ENCODE results near the gene REV1. TPM values are rescaled to one million over a fixed set of nuclear protein-coding genes. Genes with fewer than 3 reads are reported as not detected.

REV1 gene
- total and polyA plus RNA-seq, 2 of the 8 experiments (the other 6 are each of a cell fraction or from before 2014, with no cell fraction given), result 16.6 to 34.3 TPM

DNA sequence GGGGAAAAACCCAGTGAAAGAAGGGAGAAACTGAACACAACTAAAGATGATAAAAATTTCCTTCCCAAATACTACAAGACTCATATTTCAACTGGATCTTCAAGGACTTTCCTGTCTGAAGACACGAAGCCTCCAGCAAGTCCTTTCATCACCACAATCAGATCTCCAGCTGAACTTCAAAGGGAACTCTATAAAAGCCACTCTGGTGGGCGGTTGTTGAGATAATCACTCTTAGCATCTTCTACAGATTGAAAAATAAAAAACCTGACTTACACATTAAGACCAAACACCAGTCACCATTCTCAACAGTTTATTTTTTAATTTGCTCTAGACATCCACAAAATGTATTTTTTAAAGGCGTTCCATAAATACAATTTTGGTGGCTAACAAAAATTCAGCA is 4.4 kb downstream of the REV1 start:
- no peak overlapping the region for H2AK5ac ChIP-seq (ENCODE audit: low read depth, low read length)
- H3K4me3 ChIP-seq (ENCODE audit: extremely low read depth in 1 of 4, insufficient read depth in 2 of 4, low read depth in 3 of 4, low read length in 4 of 4), result no peak overlapping the region
- ChIA-PET POLR2A (ENCODE audit: partially characterized antibody) (interaction anchor here (1.1 kb wide), 1 partner anchor 13 kb away, joined by 3 read pairs; no protein-coding TSS in a partner anchor), CTCF (ENCODE audit: partially characterized antibody) (interaction anchor here (1.5 kb wide), 1 partner anchor 777 kb away, joined by 3 read pairs; no protein-coding TSS in a partner anchor)
- H3K23ac ChIP-seq (ENCODE audit: insufficient read length), result no peak overlapping the region
- H3K79me1 ChIP-seq (ENCODE audit: low read depth, low read length), result peaks cover 4% of the 10 kb centered on the region
- no peak overlapping the region for H3K14ac ChIP-seq (ENCODE audit: insufficient read length)
- no peak overlapping the region for H4K8ac ChIP-seq (ENCODE audit: extremely low read depth, insufficient read depth, low read length)
- H3K36me3 ChIP-seq (ENCODE audit: control insufficient read depth in 2 of 4, insufficient read depth in 4 of 4, low read length in 3 of 4), result no peaks in the 10 kb centered on the region
- H2BK5ac ChIP-seq (ENCODE audit: low read depth, low read length), result no peak overlapping the region
- H2BK20ac ChIP-seq (ENCODE audit: low read length), result no peak overlapping the region
- H3K27me3 ChIP-seq (replicated peaks in 1 of 4; ENCODE audit: control insufficient read depth in 3 of 4, extremely low read depth in 1 of 4, insufficient read depth in 3 of 4, low read length in 3 of 4), result no peaks in the 10 kb centered on the region
- no peak overlapping the region for H3K9ac ChIP-seq (replicated peaks in 1 of 4; ENCODE audit: extremely low read depth in 1 of 4, low read depth in 3 of 4, low read length in 3 of 4)
- TF ChIP-seq MAFK (IDR thresholded peaks at IDR 0.05; ENCODE audit: low read depth, low read length) (no peak), RAD21 (IDR thresholded peaks at IDR 0.05 in 1 of 2, conservative IDR thresholded peaks at IDR 0.05 in 1 of 2; ENCODE audit: low read depth in 2 of 2, low read length in 2 of 2) (no peak), CREB1 (IDR thresholded peaks at IDR 0.05) (no peak), KDM1A (IDR thresholded peaks at IDR 0.05; ENCODE audit: borderline replicate concordance, low read length) (no peak), SUZ12 (IDR thresholded peaks at IDR 0.05; ENCODE audit: low read length) (no peak), BCL11A (IDR thresholded peaks at IDR 0.05; ENCODE audit: low read depth in 2 of 2, low read length in 2 of 2) (no peak), SIN3A (conservative IDR thresholded peaks at IDR 0.05 in 1 of 2, IDR thresholded peaks at IDR 0.05 in 1 of 2; ENCODE audit: low read depth in 1 of 2, low read length in 2 of 2) (no peak), JUN (IDR thresholded peaks at IDR 0.05; ENCODE audit: low read depth, low read length) (no peak), GTF2F1 (IDR thresholded peaks at IDR 0.05; ENCODE audit: borderline replicate concordance, low read depth, low read length) (no peak), ZNF274 (IDR thresholded peaks at IDR 0.05; ENCODE audit: borderline replicate concordance, extremely low read depth, low read length) (no peak)
- H3K9me3 ChIP-seq (ENCODE audit: insufficient read depth in 2 of 2, low read depth in 1 of 2, low read length in 1 of 2), result no peaks in the 10 kb centered on the region
- peaks cover 5 to 13% of the 10 kb centered on the region in 2 experiments for H4K20me1 ChIP-seq (replicated peaks in 1 of 2; ENCODE audit: control insufficient read depth in 1 of 2, insufficient read depth in 2 of 2, low read length in 2 of 2)
- peaks cover 15 to 88% of the 10 kb centered on the region in 2 experiments for H3K79me2 ChIP-seq (ENCODE audit: control insufficient read depth in 1 of 2, insufficient read depth in 2 of 2, low read length in 2 of 2)
- H3K23me2 ChIP-seq (ENCODE audit: low read depth, low read length), result peaks cover 5% of the 10 kb centered on the region; the same call in 1 of the 2 replicates
- no peak overlapping the region for H2BK15ac ChIP-seq (ENCODE audit: low read length)
- no peak for FAIRE-seq
- H3K4me2 ChIP-seq (ENCODE audit: insufficient read depth in 1 of 2, low read depth in 2 of 2, low read length in 2 of 2), result no peak overlapping the region
- no peak overlapping the region for H2BK12ac ChIP-seq (ENCODE audit: low read depth, low read length)
- no peak overlapping the region for H3K27ac ChIP-seq (ENCODE audit: low read depth, low read length)
- no peak overlapping the region for H2AFZ ChIP-seq (ENCODE audit: low read length)
- 77% methylated on average over 3 of the region's 3 CpGs; no CpG with 5 or more reads in 1 of the 2 experiments for WGBS, 2 experiments (ENCODE audit: extremely low coverage in 1 of 2, insufficient coverage in 1 of 2, insufficient read length in 1 of 2, insufficient replicate concordance in 2 of 2, low coverage in 1 of 2, low lambda C conversion rate in 2 of 2, missing lambda C conversion rate in 1 of 2)
- H3K4me1 ChIP-seq (replicated peaks in 1 of 4; ENCODE audit: control insufficient read depth in 3 of 4, insufficient read depth in 4 of 4, low read length in 3 of 4), result peaks cover 3 to 8% (median 5%) of the 10 kb centered on the region in 4 experiments; a peak in 5 of 7 replicates
- no peak overlapping the region for H3K56ac ChIP-seq (replicated peaks; ENCODE audit: insufficient read length, low read depth, low read length)
- no peak overlapping the region for H3K18ac ChIP-seq (ENCODE audit: extremely low read depth, low read length)
- DNase-seq (ENCODE audit: low read depth in 1 of 2, low spot score in 2 of 2), result no peak
- H3K4ac ChIP-seq (replicated peaks; ENCODE audit: insufficient read length, low read depth, low read length), result no peak overlapping the region
- no peak overlapping the region for H4K5ac ChIP-seq (ENCODE audit: insufficient read length, low read depth, low read length)
- H2BK120ac ChIP-seq (replicated peaks; ENCODE audit: low read depth, low read length), result no peak overlapping the region
- no peak overlapping the region for H4K91ac ChIP-seq (replicated peaks; ENCODE audit: insufficient read length, low read length)

Measured in H1 (cell line).